ENCODE results near the gene PSME3. TPM values are rescaled to one million over a fixed set of nuclear protein-coding genes. Genes with fewer than 3 reads are reported as not detected.

Gene PSME3
- total RNA-seq, 1 experiment from 2014 or later, result 163 TPM

DNA sequence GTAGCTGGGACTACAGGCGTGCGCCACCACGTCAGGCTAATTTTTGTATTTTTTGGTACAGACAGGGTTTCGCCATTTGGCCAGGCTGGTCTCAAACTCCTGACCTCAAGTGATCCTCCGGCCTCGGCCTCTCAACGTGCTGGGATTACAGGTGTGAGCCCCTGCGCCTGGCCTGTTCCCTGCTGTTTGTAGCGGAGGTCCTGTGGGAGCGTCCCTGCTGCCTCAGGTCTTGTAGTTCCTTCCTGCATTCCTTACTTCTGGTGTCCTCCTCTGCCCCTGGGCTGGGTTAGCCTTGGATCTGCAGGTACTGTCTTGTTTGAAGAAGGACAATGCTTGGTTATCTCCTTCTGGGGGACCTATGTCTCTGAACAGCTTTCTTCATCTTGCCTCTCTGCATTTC is 43.8 kb downstream of the PSME3 start:
- H3K4me1 ChIP-seq (ENCODE audit: control insufficient read depth in 1 of 2, insufficient read depth in 2 of 2, low read length in 2 of 2), result no peaks in the 10 kb centered on the region; a peak in 1 of 4 replicates
- intact Hi-C loops (cut with micrococcal nuclease), result no loop called here

DNA sequence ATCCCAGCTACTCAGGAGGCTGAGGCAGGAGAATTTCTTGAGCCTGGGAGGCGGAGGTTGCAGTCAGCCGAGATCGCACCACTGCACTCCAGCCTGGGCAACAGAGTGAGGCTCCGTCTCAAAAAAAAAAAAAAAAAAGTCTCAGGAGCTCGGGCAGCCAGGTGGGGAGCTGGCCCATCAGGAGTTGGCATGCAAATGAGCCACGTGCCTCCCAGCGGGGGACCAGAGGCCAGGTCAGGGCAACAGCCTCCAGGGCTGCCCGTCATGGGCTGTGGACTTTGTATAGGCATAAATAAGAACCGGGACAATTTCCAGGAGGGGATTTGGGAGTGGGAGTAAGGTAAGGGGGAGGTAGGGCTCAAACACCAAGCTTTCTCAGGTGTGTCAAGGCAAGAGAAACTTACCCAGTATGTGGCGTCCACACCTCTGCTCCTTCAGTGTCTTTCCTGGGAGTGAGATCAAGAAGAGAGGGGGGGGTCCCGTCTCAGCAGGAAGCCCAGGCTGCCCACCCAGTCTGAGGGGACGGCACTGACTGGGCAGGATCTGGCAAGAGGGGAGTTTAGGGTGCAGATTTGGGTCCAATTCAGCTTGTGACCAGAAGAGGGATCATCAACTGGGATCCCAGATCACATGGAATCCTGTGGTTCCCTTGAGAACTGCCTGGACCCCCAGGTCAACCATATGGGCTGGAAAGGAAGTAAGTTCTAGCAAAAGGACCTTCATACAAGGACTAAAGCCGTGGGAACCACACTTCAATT is 45.1 kb downstream of the PSME3 start:
- intact Hi-C loops (cut with micrococcal nuclease), result no loop called here
- no peaks in the 10 kb centered on the region for H3K9me3 ChIP-seq (ENCODE audit: control insufficient read depth in 1 of 2, insufficient read depth in 1 of 2, low read depth in 1 of 2, low read length in 2 of 2)
- ATAC-seq (peak; percentile 58), DNase-seq (ENCODE audit: low read depth, low spot score) (no peak)
- no peaks in the 10 kb centered on the region for H3K9me2 ChIP-seq (ENCODE audit: insufficient read depth)
- H3K27ac ChIP-seq (ENCODE audit: low read depth, low read length), result no peak overlapping the region
- TF ChIP-seq, protein P1, sequence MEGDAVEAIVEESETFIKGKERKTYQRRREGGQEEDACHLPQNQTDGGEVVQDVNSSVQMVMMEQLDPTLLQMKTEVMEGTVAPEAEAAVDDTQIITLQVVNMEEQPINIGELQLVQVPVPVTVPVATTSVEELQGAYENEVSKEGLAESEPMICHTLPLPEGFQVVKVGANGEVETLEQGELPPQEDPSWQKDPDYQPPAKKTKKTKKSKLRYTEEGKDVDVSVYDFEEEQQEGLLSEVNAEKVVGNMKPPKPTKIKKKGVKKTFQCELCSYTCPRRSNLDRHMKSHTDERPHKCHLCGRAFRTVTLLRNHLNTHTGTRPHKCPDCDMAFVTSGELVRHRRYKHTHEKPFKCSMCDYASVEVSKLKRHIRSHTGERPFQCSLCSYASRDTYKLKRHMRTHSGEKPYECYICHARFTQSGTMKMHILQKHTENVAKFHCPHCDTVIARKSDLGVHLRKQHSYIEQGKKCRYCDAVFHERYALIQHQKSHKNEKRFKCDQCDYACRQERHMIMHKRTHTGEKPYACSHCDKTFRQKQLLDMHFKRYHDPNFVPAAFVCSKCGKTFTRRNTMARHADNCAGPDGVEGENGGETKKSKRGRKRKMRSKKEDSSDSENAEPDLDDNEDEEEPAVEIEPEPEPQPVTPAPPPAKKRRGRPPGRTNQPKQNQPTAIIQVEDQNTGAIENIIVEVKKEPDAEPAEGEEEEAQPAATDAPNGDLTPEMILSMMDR (IDR thresholded peaks at IDR 0.05 in 2 of 3, conservative IDR thresholded peaks at IDR 0.05 in 1 of 3; ENCODE audit: borderline replicate concordance in 1 of 3, insufficient read depth in 1 of 3, low read depth in 2 of 3, low read length in 2 of 3), result 0 out of 6 replicates have a peak, but pooled peaks of 2 of the 3 experiments have one; percentile 4 to 15
- TF ChIP-seq ZNF274 (IDR thresholded peaks at IDR 0.05; ENCODE audit: low read depth, low read length) (no peak), ZFX (IDR thresholded peaks at IDR 0.05) (no peak)
- no peak overlapping the region for H3K4me3 ChIP-seq (replicated peaks in 1 of 2; ENCODE audit: low read depth in 1 of 2, low read length in 2 of 2)
- RAD21 ChIA-PET (ENCODE audit: low non-redundant PET in 1 of 2, low total read pairs in 2 of 2, uncharacterized antibody in 2 of 2, unreplicated experiment in 2 of 2), result no interaction called here
- POLR2A ChIA-PET, result no interaction called here
- H3K4me1 ChIP-seq (ENCODE audit: control insufficient read depth in 1 of 2, insufficient read depth in 2 of 2, low read length in 2 of 2), result no peaks in the 10 kb centered on the region; a peak in 1 of 4 replicates
- CTCF ChIA-PET, result no interaction called here
- H3K4me2 ChIP-seq (ENCODE audit: low read length), result no peak overlapping the region
- no peaks in the 10 kb centered on the region for H4K20me1 ChIP-seq (ENCODE audit: insufficient read depth)
- H2AFZ ChIP-seq (ENCODE audit: low read depth, low read length, poor library complexity, severe bottlenecking), result no peak overlapping the region
- no peaks in the 10 kb centered on the region for H3K36me3 ChIP-seq (ENCODE audit: control insufficient read depth in 1 of 2, insufficient read depth in 2 of 2, low read length in 2 of 2)
- no peak overlapping the region for H3K9ac ChIP-seq (ENCODE audit: low read length)
- BruUV-seq (replicated peaks), result no TSS peak
- no peaks in the 10 kb centered on the region for H3K79me2 ChIP-seq (ENCODE audit: insufficient read depth, low read length)
- no peaks in the 10 kb centered on the region for H3K27me3 ChIP-seq (ENCODE audit: insufficient read depth, low read length)

More for the DNA sequence above, 43.8 kb downstream of the PSME3 start:
- POLR2A ChIA-PET, result no interaction called here
- no peak overlapping the region for H3K4me3 ChIP-seq (replicated peaks in 1 of 2; ENCODE audit: low read depth in 1 of 2, low read length in 2 of 2)
- no peak for DNase-seq (ENCODE audit: low read depth, low spot score)
- no peak overlapping the region for H3K27ac ChIP-seq (ENCODE audit: low read depth, low read length)
- no peaks in the 10 kb centered on the region for H3K36me3 ChIP-seq (ENCODE audit: control insufficient read depth in 1 of 2, insufficient read depth in 2 of 2, low read length in 2 of 2)
- no peaks in the 10 kb centered on the region for H3K9me3 ChIP-seq (ENCODE audit: control insufficient read depth in 1 of 2, insufficient read depth in 1 of 2, low read depth in 1 of 2, low read length in 2 of 2)
- no peak overlapping the region for H3K9ac ChIP-seq (ENCODE audit: low read length)
- H3K27me3 ChIP-seq (ENCODE audit: insufficient read depth, low read length), result no peaks in the 10 kb centered on the region
- BruUV-seq (replicated peaks), result no TSS peak
- no peaks in the 10 kb centered on the region for H3K79me2 ChIP-seq (ENCODE audit: insufficient read depth, low read length)
- RAD21 ChIA-PET (ENCODE audit: low non-redundant PET in 1 of 2, low total read pairs in 2 of 2, uncharacterized antibody in 2 of 2, unreplicated experiment in 2 of 2), result no interaction called here
- H3K9me2 ChIP-seq (ENCODE audit: insufficient read depth), result no peaks in the 10 kb centered on the region
- TF ChIP-seq ELF1 (IDR thresholded peaks at IDR 0.05; ENCODE audit: borderline replicate concordance, low read depth), result no peak
- TF ChIP-seq, protein P1 (IDR thresholded peaks at IDR 0.05 in 2 of 3, conservative IDR thresholded peaks at IDR 0.05 in 1 of 3; ENCODE audit: borderline replicate concordance in 1 of 3, insufficient read depth in 1 of 3, low read depth in 2 of 3, low read length in 2 of 3), result no peak
- no peaks in the 10 kb centered on the region for H4K20me1 ChIP-seq (ENCODE audit: insufficient read depth)
- ATAC-seq, result no peak
- CTCF ChIA-PET, result no interaction called here
- no peak overlapping the region for H3K4me2 ChIP-seq (ENCODE audit: low read length)
- no peak overlapping the region for H2AFZ ChIP-seq (ENCODE audit: low read depth, low read length, poor library complexity, severe bottlenecking)
